ENCODE results near the gene TTC28.

TTC28 gene

GRCh38 chr22:28438183-28438768 lies 241.4 kb downstream of the TTC28 start:
- peaks cover 5% of the 10 kb centered on the region for H3K4me1 ChIP-seq (ENCODE audit: control insufficient read depth, insufficient read depth, low read length)
- H3K9me3 ChIP-seq (ENCODE audit: control insufficient read depth, low read length) = no peaks in the 10 kb centered on the region
- no peak overlapping the region for H3K9ac ChIP-seq (ENCODE audit: low read length)

GRCh38 chr22:28435982-28436381 lies 243.7 kb downstream of the TTC28 start:
- Histone ChIP-seq H3K4me3 (ENCODE audit: low read length) (no peak overlapping the region), H3K36me3 (ENCODE audit: control insufficient read depth, insufficient read depth, low read length) (no peaks in the 10 kb centered on the region), H3K27me3 (ENCODE audit: control insufficient read depth, insufficient read depth, low read length) (no peaks in the 10 kb centered on the region), H3K9me3 (ENCODE audit: control insufficient read depth, low read length) (no peaks in the 10 kb centered on the region), H3K4me1 (ENCODE audit: control insufficient read depth, insufficient read depth, low read length) (peaks cover 5% of the 10 kb centered on the region), H3K9ac (ENCODE audit: low read length) (no peak overlapping the region)

More at GRCh38 chr22:28438183-28438768, 241.4 kb downstream of the TTC28 start:
- Histone ChIP-seq H3K4me3 (ENCODE audit: low read length) (no peak overlapping the region), H3K36me3 (ENCODE audit: control insufficient read depth, insufficient read depth, low read length) (no peaks in the 10 kb centered on the region), H3K27me3 (ENCODE audit: control insufficient read depth, insufficient read depth, low read length) (no peaks in the 10 kb centered on the region)

GRCh38 chr22:28435140-28435768 lies 244.4 kb downstream of the TTC28 start:
- Histone ChIP-seq H3K36me3 (ENCODE audit: control insufficient read depth, insufficient read depth, low read length) (no peaks in the 10 kb centered on the region), H3K4me3 (ENCODE audit: low read length) (no peak overlapping the region), H3K4me1 (ENCODE audit: control insufficient read depth, insufficient read depth, low read length) (peaks cover 13% of the 10 kb centered on the region), H3K9ac (ENCODE audit: low read length) (no peak overlapping the region), H3K27me3 (ENCODE audit: control insufficient read depth, insufficient read depth, low read length) (no peaks in the 10 kb centered on the region), H3K9me3 (ENCODE audit: control insufficient read depth, low read length) (no peaks in the 10 kb centered on the region)

- Histone ChIP-seq H3K27me3 (ENCODE audit: control insufficient read depth, insufficient read depth, low read length) (no peaks in the 10 kb centered on the region), H3K4me1 (ENCODE audit: control insufficient read depth, insufficient read depth, low read length) (peaks cover 14% of the 10 kb centered on the region), H3K9ac (ENCODE audit: low read length) (no peak overlapping the region), H3K4me3 (ENCODE audit: low read length) (no peak overlapping the region), H3K36me3 (ENCODE audit: control insufficient read depth, insufficient read depth, low read length) (no peaks in the 10 kb centered on the region), H3K9me3 (ENCODE audit: control insufficient read depth, low read length) (no peaks in the 10 kb centered on the region)
Observed at GRCh38 chr22:28430466-28431025, 249.1 kb downstream of the TTC28 start.

GRCh38 chr22:28429711-28430110 lies 249.9 kb downstream of the TTC28 start:
- H3K9me3 ChIP-seq (ENCODE audit: control insufficient read depth, low read length) = no peaks in the 10 kb centered on the region
- no peaks in the 10 kb centered on the region for H3K27me3 ChIP-seq (ENCODE audit: control insufficient read depth, insufficient read depth, low read length)
- peaks cover 8% of the 10 kb centered on the region for H3K4me1 ChIP-seq (ENCODE audit: control insufficient read depth, insufficient read depth, low read length)
- H3K9ac ChIP-seq (ENCODE audit: low read length) = no peak overlapping the region
- no peak overlapping the region for H3K4me3 ChIP-seq (ENCODE audit: low read length)
- H3K36me3 ChIP-seq (ENCODE audit: control insufficient read depth, insufficient read depth, low read length) = no peaks in the 10 kb centered on the region

- no peak overlapping the region for H3K9ac ChIP-seq (ENCODE audit: low read length)
- no peaks in the 10 kb centered on the region for H3K27me3 ChIP-seq (ENCODE audit: control insufficient read depth, insufficient read depth, low read length)
- no peaks in the 10 kb centered on the region for H3K36me3 ChIP-seq (ENCODE audit: control insufficient read depth, insufficient read depth, low read length)
- H3K9me3 ChIP-seq (ENCODE audit: control insufficient read depth, low read length) = no peaks in the 10 kb centered on the region
- peaks cover 8% of the 10 kb centered on the region for H3K4me1 ChIP-seq (ENCODE audit: control insufficient read depth, insufficient read depth, low read length)
- H3K4me3 ChIP-seq (ENCODE audit: low read length) = no peak overlapping the region
Observed at GRCh38 chr22:28428271-28428670, 251.4 kb downstream of the TTC28 start.

- Histone ChIP-seq H3K9me3 (ENCODE audit: control insufficient read depth, low read length) (no peaks in the 10 kb centered on the region), H3K4me3 (ENCODE audit: low read length) (no peak overlapping the region), H3K27me3 (ENCODE audit: control insufficient read depth, insufficient read depth, low read length) (no peaks in the 10 kb centered on the region)
Observed at GRCh38 chr22:28426346-28427132, 253.1 kb downstream of the TTC28 start.

GRCh38 chr22:28425211-28425610 lies 254.4 kb downstream of the TTC28 start:
- H3K36me3 ChIP-seq (ENCODE audit: control insufficient read depth, insufficient read depth, low read length) = no peaks in the 10 kb centered on the region
- H3K9ac ChIP-seq (ENCODE audit: low read length) = no peak overlapping the region
- no peak overlapping the region for H3K4me3 ChIP-seq (ENCODE audit: low read length)
- no peaks in the 10 kb centered on the region for H3K27me3 ChIP-seq (ENCODE audit: control insufficient read depth, insufficient read depth, low read length)
- peaks cover under 1% of the 10 kb centered on the region for H3K4me1 ChIP-seq (ENCODE audit: control insufficient read depth, insufficient read depth, low read length)
- no peaks in the 10 kb centered on the region for H3K9me3 ChIP-seq (ENCODE audit: control insufficient read depth, low read length)

More at GRCh38 chr22:28426346-28427132, 253.1 kb downstream of the TTC28 start:
- Histone ChIP-seq H3K36me3 (ENCODE audit: control insufficient read depth, insufficient read depth, low read length) (no peaks in the 10 kb centered on the region), H3K4me1 (ENCODE audit: control insufficient read depth, insufficient read depth, low read length) (peaks cover 8% of the 10 kb centered on the region), H3K9ac (ENCODE audit: low read length) (no peak overlapping the region)

GRCh38 chr22:28424427-28425080 lies 255.1 kb downstream of the TTC28 start:
- no peaks in the 10 kb centered on the region for H3K36me3 ChIP-seq (ENCODE audit: control insufficient read depth, insufficient read depth, low read length)
- no peaks in the 10 kb centered on the region for H3K9me3 ChIP-seq (ENCODE audit: control insufficient read depth, low read length)

GRCh38 chr22:28419919-28420318 lies 259.7 kb downstream of the TTC28 start:
- peaks cover 4% of the 10 kb centered on the region for H3K4me1 ChIP-seq (ENCODE audit: control insufficient read depth, insufficient read depth, low read length)
- no peaks in the 10 kb centered on the region for H3K36me3 ChIP-seq (ENCODE audit: control insufficient read depth, insufficient read depth, low read length)
- no peaks in the 10 kb centered on the region for H3K9me3 ChIP-seq (ENCODE audit: control insufficient read depth, low read length)
- no peak overlapping the region for H3K4me3 ChIP-seq (ENCODE audit: low read length)
- H3K9ac ChIP-seq (ENCODE audit: low read length) = no peak overlapping the region
- H3K27me3 ChIP-seq (ENCODE audit: control insufficient read depth, insufficient read depth, low read length) = no peaks in the 10 kb centered on the region

More at GRCh38 chr22:28424427-28425080, 255.1 kb downstream of the TTC28 start:
- Histone ChIP-seq H3K4me1 (ENCODE audit: control insufficient read depth, insufficient read depth, low read length) (peaks cover 4% of the 10 kb centered on the region), H3K9ac (ENCODE audit: low read length) (no peak overlapping the region), H3K4me3 (ENCODE audit: low read length) (no peak overlapping the region), H3K27me3 (ENCODE audit: control insufficient read depth, insufficient read depth, low read length) (no peaks in the 10 kb centered on the region)

GRCh38 chr22:28418008-28418407 lies 261.6 kb downstream of the TTC28 start:
- H3K27me3 ChIP-seq (ENCODE audit: control insufficient read depth, insufficient read depth, low read length) = no peaks in the 10 kb centered on the region
- peaks cover 9% of the 10 kb centered on the region for H3K4me1 ChIP-seq (ENCODE audit: control insufficient read depth, insufficient read depth, low read length)
- H3K36me3 ChIP-seq (ENCODE audit: control insufficient read depth, insufficient read depth, low read length) = no peaks in the 10 kb centered on the region
- H3K4me3 ChIP-seq (ENCODE audit: low read length) = no peak overlapping the region
- no peaks in the 10 kb centered on the region for H3K9me3 ChIP-seq (ENCODE audit: control insufficient read depth, low read length)
- no peak overlapping the region for H3K9ac ChIP-seq (ENCODE audit: low read length)
